GM23338 (cell line): ENCODE measurements around the gene DBF4B. TPM values are rescaled to one million over a fixed set of nuclear protein-coding genes. Genes with fewer than 3 reads are reported as not detected.
A peak's percentile ranks its signal among the peaks of the same experiment; 100 is the strongest.

ENCODE experiments used
- ATAC-seq: fragments of 200-7000 bp; cut with Tn5 transposase; 3 replicates; pipeline ENCODE4 v1.9.1; 2020
- DNase-seq: peaks from one replicate; pipeline ENCODE4 v3.0.0-alpha.2; 2015; ENCODE audit warnings: low spot score
- H2AFZ ChIP-seq: fragments of 200-600 bp; sonication (generic); 2 replicates; pipeline ENCODE4 v1.8.0; 2016; ENCODE audit warnings: antibody characterized with exemption, mild to moderate bottlenecking, moderate library complexity
- H3F3A ChIP-seq: fragments of 200-600 bp; sonication (generic); replicated peaks from 2 replicates; pipeline ENCODE4 v1.8.0; 2017; ENCODE audit warnings: antibody characterized with exemption, mixed run types, low read depth
- H3K27ac ChIP-seq: fragments of 200-600 bp; sonication (generic); 2 replicates; pipeline ENCODE4 v1.6.1; 2016; ENCODE audit warnings: low read depth
- H3K27me3 ChIP-seq: fragments of 200-600 bp; sonication (generic); 2 replicates; pipeline ENCODE4 v1.8.0; 2016; ENCODE audit warnings: mild to moderate bottlenecking, mixed run types, moderate library complexity; ENCODE audit not compliant: insufficient read depth
- H3K36me3 ChIP-seq: fragments of 200-600 bp; sonication (generic); 2 replicates; pipeline ENCODE4 v1.8.0; 2016; ENCODE audit warnings: mild to moderate bottlenecking; ENCODE audit not compliant: insufficient read depth
- H3K4me1 ChIP-seq: fragments of 200-600 bp; sonication (generic); 2 replicates; pipeline ENCODE4 v1.8.0; 2016; ENCODE audit warnings: mild to moderate bottlenecking, moderate library complexity; ENCODE audit not compliant: insufficient read depth
- H3K4me2 ChIP-seq: fragments of 200-600 bp; sonication (generic); 2 replicates; pipeline ENCODE4 v1.7.1; 2017; ENCODE audit warnings: mixed run types
- H3K4me3 ChIP-seq: fragments of 200-600 bp; sonication (generic); 2 replicates; pipeline ENCODE4 v1.6.1; 2016; ENCODE audit warnings: mixed run types
- H3K79me2 ChIP-seq: fragments of 200-600 bp; sonication (generic); replicated peaks from 2 replicates; pipeline ENCODE4 v1.8.0; 2017; ENCODE audit warnings: mild to moderate bottlenecking; ENCODE audit not compliant: insufficient read depth
- H3K9me2 ChIP-seq: fragments of 200-600 bp; sonication (generic); 2 replicates; pipeline ENCODE4 v1.8.0; 2017; ENCODE audit not compliant: insufficient read depth
- H4K20me1 ChIP-seq: fragments of 200-600 bp; sonication (generic); replicated peaks from 2 replicates; pipeline ENCODE4 v1.8.0; 2017; ENCODE audit warnings: mild to moderate bottlenecking; ENCODE audit not compliant: insufficient read depth
- H3K27ac Mint-ChIP-seq: 2 replicates; pipeline ENCODE4 v1.8.0; 2020; ENCODE audit warnings: inconsistent platforms, mild to moderate bottlenecking, moderate library complexity, mixed read lengths
- H3K27me3 Mint-ChIP-seq: 3 replicates; pipeline ENCODE4 v1.8.0; 2022; ENCODE audit warnings: low read depth, mild to moderate bottlenecking, moderate library complexity, mixed read lengths, inconsistent platforms; ENCODE audit not compliant: insufficient read depth, poor library complexity
- H3K36me3 Mint-ChIP-seq: 3 replicates; pipeline ENCODE4 v1.8.0; 2021; ENCODE audit warnings: low read depth, mild to moderate bottlenecking, inconsistent platforms, moderate library complexity, mixed read lengths
- H3K4me1 Mint-ChIP-seq: 3 replicates; pipeline ENCODE4 v1.8.0; 2020; ENCODE audit warnings: mild to moderate bottlenecking, inconsistent platforms, mixed read lengths
- H3K4me3 Mint-ChIP-seq: 3 replicates; pipeline ENCODE4 v1.8.0; 2021; ENCODE audit warnings: moderate library complexity, mild to moderate bottlenecking, inconsistent platforms, mixed read lengths
- H3K9me3 Mint-ChIP-seq: 3 replicates; pipeline ENCODE4 v1.8.0; 2020; ENCODE audit warnings: moderate library complexity, mild to moderate bottlenecking, inconsistent platforms, mixed read lengths
- CREB1 ChIP-seq: fragments of 250-450 bp; sonication (Bioruptor Pico); IDR thresholded peaks from 2 replicates; pipeline ENCODE4 v1.5.0; 2020; ENCODE audit warnings: low read depth, mild to moderate bottlenecking, moderate library complexity
- EZH2 ChIP-seq: fragments of 200-600 bp; sonication (generic); IDR thresholded peaks from one replicate; pipeline ENCODE4 v1.8.0; 2017; ENCODE audit warnings: antibody characterized with exemption, mild to moderate bottlenecking, low read depth; ENCODE audit not compliant: unreplicated experiment
- JUNB ChIP-seq: IDR thresholded peaks from one replicate; pipeline ENCODE4 v1.6.1; 2016; ENCODE audit warnings: antibody characterized with exemption; ENCODE audit not compliant: unreplicated experiment
- NANOG ChIP-seq: IDR thresholded peaks from 2 replicates; pipeline ENCODE4 v1.6.1; 2016; ENCODE audit warnings: antibody characterized with exemption, borderline replicate concordance
- POLR2AphosphoS5 ChIP-seq: IDR thresholded peaks from 2 replicates; pipeline ENCODE4 v1.6.1; 2016; ENCODE audit warnings: antibody characterized with exemption, low read depth
- STAT1 ChIP-seq: IDR thresholded peaks from one replicate; pipeline ENCODE4 v1.6.1; 2016; ENCODE audit warnings: antibody characterized with exemption; ENCODE audit not compliant: unreplicated experiment
- long read RNA-seq: library from polyadenylated mRNA; unstranded; transcript quantifications from one replicate; pipeline ENCODE4 v2.0.0, GENCODE V29; 2020; ENCODE audit not compliant: unreplicated experiment
- polyA plus RNA-seq: library from polyadenylated mRNA; unstranded; fragments of >200 nt; fragmentation: Nextera tagmentation; extraction: Ambion mirVana; gene quantifications from 2 replicates; pipeline ENCODE4 v1.2.1, GENCODE V29; 2016
- total RNA-seq: library from RNA; depleted of rRNA; stranded (reverse); fragments of >200 nt; shearing (Covaris generic); gene quantifications from 2 replicates; pipeline ENCODE4 v1.2.3, GENCODE V29; 2014; rRNA removed
- TF ChIP-seq, protein P1 (sequence below), 2 experiments: fragments of 200-600 bp in 1 of 2; sonication (generic) in 1 of 2; conservative IDR thresholded peaks; 2 replicates each; pipeline versions ENCODE4 v1.5.1 to v1.6.1; 2016 to 2017; ENCODE audit warnings: antibody characterized with exemption in 2 of 2, low read depth in 2 of 2, mild to moderate bottlenecking in 2 of 2, moderate library complexity in 1 of 2
- TF ChIP-seq, protein P2 (sequence below): IDR thresholded peaks from one replicate; pipeline ENCODE4 v1.6.1; 2018; ENCODE audit warnings: antibody characterized with exemption; ENCODE audit not compliant: unreplicated experiment
- TF ChIP-seq, protein P3 (sequence below): fragments of 250-450 bp; sonication (Bioruptor Pico); IDR thresholded peaks from 2 replicates; pipeline ENCODE4 v1.5.0; 2020; ENCODE audit warnings: mild to moderate bottlenecking, moderate library complexity

Gene DBF4B, protein sequence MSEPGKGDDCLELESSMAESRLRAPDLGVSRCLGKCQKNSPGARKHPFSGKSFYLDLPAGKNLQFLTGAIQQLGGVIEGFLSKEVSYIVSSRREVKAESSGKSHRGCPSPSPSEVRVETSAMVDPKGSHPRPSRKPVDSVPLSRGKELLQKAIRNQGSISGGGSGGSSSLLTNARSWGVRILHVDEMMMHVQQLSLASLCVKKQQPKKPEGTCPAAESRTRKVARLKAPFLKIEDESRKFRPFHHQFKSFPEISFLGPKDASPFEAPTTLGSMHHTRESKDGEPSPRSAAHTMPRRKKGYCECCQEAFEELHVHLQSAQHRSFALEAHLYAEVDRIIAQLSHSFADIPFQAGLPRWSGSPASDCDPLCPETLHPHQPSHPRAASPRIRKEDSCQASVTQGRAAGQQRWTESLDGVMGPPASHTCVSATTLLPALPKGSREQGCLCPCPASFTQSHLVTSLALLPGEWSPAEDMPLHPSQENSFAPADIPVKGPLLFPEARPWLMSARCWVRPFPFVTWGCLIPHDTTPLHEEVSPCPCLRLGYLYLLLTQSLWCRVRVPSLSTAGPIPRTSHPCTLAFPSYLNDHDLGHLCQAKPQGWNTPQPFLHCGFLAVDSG
- total RNA-seq (13.0 and 16.4 TPM in 2 replicates), polyA plus RNA-seq (9.4 and 9.9 TPM in 2 replicates)
- long read RNA-seq, partial matches to known transcripts = 1 of 8 reads
- long read RNA-seq, other reads (novel, unspliced or antisense) = 5 of 8 reads

DNA sequence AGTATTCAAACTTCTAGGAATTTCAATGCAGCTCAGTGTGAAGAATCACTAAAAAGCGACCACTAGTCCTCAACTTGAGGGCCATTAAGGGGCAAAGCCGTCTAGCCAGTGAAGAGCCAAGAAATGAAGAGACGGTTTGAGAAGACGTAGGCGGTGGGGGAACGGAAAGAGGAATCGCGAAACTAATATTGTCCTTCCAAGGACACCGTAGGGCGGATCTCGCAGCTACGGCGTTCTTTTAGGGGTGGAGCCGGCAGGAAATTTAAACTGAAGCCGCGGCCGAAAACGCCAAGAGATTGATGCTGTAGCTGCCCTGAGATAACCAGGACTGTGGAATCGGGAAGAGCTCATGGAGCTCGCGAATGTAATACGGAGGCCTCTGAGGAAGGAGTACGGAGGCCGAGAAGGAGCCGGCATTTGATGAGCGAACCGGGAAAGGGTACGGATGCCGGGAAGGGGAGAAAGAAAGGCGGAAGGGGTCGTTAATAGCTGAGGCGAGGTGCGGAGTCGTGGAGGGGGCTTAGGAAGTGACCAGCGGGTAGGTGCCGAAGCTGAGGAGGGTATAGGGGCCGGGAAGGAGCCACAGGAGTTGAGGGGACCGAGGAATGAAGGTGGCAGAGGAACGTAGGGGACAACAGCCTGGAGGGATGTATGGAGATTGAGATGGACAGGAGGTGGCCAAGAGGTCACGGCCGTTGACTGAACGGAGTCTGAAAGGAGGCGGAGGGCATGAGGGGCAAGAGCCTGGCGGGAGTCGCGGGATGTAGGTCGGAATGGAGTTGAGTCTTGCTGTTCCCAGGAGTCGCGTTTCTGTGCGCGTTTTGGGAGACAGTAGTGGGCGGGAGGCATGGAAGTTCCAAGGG, at the start of gene DBF4B:
TSS of gene DBF4B (plus strand) at position 265 of the 863 bp plus-strand sequence. CDS start at position 421, 156 bp downstream.
- H3K27me3 ChIP-seq = no peaks in the 10 kb centered on the region
- no peak for TF ChIP-seq NANOG
- TF ChIP-seq, protein P1, sequence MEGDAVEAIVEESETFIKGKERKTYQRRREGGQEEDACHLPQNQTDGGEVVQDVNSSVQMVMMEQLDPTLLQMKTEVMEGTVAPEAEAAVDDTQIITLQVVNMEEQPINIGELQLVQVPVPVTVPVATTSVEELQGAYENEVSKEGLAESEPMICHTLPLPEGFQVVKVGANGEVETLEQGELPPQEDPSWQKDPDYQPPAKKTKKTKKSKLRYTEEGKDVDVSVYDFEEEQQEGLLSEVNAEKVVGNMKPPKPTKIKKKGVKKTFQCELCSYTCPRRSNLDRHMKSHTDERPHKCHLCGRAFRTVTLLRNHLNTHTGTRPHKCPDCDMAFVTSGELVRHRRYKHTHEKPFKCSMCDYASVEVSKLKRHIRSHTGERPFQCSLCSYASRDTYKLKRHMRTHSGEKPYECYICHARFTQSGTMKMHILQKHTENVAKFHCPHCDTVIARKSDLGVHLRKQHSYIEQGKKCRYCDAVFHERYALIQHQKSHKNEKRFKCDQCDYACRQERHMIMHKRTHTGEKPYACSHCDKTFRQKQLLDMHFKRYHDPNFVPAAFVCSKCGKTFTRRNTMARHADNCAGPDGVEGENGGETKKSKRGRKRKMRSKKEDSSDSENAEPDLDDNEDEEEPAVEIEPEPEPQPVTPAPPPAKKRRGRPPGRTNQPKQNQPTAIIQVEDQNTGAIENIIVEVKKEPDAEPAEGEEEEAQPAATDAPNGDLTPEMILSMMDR (conservative IDR thresholded peaks at IDR 0.05; ENCODE audit: low read depth in 2 of 2) = no peak
- no peak for TF ChIP-seq JUNB
- no peak for TF ChIP-seq EZH2
- no peak for TF ChIP-seq STAT1
- TF ChIP-seq, protein P2, sequence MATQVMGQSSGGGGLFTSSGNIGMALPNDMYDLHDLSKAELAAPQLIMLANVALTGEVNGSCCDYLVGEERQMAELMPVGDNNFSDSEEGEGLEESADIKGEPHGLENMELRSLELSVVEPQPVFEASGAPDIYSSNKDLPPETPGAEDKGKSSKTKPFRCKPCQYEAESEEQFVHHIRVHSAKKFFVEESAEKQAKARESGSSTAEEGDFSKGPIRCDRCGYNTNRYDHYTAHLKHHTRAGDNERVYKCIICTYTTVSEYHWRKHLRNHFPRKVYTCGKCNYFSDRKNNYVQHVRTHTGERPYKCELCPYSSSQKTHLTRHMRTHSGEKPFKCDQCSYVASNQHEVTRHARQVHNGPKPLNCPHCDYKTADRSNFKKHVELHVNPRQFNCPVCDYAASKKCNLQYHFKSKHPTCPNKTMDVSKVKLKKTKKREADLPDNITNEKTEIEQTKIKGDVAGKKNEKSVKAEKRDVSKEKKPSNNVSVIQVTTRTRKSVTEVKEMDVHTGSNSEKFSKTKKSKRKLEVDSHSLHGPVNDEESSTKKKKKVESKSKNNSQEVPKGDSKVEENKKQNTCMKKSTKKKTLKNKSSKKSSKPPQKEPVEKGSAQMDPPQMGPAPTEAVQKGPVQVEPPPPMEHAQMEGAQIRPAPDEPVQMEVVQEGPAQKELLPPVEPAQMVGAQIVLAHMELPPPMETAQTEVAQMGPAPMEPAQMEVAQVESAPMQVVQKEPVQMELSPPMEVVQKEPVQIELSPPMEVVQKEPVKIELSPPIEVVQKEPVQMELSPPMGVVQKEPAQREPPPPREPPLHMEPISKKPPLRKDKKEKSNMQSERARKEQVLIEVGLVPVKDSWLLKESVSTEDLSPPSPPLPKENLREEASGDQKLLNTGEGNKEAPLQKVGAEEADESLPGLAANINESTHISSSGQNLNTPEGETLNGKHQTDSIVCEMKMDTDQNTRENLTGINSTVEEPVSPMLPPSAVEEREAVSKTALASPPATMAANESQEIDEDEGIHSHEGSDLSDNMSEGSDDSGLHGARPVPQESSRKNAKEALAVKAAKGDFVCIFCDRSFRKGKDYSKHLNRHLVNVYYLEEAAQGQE = no peak
- TF ChIP-seq CREB1 (CRISPR knock-in tag) = peak; percentile 66
- peak; percentile 81 for TF ChIP-seq POLR2AphosphoS5
- TF ChIP-seq, protein P3, sequence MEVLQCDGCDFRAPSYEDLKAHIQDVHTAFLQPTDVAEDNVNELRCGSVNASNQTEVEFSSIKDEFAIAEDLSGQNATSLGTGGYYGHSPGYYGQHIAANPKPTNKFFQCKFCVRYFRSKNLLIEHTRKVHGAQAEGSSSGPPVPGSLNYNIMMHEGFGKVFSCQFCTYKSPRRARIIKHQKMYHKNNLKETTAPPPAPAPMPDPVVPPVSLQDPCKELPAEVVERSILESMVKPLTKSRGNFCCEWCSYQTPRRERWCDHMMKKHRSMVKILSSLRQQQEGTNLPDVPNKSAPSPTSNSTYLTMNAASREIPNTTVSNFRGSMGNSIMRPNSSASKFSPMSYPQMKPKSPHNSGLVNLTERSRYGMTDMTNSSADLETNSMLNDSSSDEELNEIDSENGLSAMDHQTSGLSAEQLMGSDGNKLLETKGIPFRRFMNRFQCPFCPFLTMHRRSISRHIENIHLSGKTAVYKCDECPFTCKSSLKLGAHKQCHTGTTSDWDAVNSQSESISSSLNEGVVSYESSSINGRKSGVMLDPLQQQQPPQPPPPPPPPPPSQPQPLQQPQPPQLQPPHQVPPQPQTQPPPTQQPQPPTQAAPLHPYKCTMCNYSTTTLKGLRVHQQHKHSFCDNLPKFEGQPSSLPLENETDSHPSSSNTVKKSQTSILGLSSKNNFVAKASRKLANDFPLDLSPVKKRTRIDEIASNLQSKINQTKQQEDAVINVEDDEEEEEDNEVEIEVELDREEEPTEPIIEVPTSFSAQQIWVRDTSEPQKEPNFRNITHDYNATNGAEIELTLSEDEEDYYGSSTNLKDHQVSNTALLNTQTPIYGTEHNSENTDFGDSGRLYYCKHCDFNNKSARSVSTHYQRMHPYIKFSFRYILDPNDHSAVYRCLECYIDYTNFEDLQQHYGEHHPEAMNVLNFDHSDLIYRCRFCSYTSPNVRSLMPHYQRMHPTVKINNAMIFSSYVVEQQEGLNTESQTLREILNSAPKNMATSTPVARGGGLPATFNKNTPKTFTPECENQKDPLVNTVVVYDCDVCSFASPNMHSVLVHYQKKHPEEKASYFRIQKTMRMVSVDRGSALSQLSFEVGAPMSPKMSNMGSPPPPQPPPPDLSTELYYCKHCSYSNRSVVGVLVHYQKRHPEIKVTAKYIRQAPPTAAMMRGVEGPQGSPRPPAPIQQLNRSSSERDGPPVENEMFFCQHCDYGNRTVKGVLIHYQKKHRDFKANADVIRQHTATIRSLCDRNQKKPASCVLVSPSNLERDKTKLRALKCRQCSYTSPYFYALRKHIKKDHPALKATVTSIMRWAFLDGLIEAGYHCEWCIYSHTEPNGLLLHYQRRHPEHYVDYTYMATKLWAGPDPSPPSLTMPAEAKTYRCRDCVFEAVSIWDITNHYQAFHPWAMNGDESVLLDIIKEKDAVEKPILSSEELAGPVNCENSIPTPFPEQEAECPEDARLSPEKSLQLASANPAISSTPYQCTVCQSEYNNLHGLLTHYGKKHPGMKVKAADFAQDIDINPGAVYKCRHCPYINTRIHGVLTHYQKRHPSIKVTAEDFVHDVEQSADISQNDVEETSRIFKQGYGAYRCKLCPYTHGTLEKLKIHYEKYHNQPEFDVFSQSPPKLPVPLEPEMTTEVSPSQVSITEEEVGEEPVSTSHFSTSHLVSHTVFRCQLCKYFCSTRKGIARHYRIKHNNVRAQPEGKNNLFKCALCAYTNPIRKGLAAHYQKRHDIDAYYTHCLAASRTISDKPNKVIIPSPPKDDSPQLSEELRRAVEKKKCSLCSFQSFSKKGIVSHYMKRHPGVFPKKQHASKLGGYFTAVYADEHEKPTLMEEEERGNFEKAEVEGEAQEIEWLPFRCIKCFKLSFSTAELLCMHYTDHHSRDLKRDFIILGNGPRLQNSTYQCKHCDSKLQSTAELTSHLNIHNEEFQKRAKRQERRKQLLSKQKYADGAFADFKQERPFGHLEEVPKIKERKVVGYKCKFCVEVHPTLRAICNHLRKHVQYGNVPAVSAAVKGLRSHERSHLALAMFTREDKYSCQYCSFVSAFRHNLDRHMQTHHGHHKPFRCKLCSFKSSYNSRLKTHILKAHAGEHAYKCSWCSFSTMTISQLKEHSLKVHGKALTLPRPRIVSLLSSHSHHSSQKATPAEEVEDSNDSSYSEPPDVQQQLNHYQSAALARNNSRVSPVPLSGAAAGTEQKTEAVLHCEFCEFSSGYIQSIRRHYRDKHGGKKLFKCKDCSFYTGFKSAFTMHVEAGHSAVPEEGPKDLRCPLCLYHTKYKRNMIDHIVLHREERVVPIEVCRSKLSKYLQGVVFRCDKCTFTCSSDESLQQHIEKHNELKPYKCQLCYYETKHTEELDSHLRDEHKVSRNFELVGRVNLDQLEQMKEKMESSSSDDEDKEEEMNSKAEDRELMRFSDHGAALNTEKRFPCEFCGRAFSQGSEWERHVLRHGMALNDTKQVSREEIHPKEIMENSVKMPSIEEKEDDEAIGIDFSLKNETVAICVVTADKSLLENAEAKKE (CRISPR knock-in tag) = no peak
- Mint-ChIP-seq H3K27ac (no peak within 1 kb of the TSS), H3K9me3 (no peaks in the 10 kb centered on the region), H3K4me3 (no peak within 1 kb of the TSS), H3K4me1 (peaks cover 5% of the 10 kb centered on the region), H3K27me3 (peaks cover 1% of the 10 kb centered on the region), H3K36me3 (peaks cover 6% of the 10 kb centered on the region)
- H2AFZ ChIP-seq = peak within 1 kb of the TSS; percentile 90
- no peaks in the 10 kb centered on the region for H3F3A ChIP-seq
- no peaks in the 10 kb centered on the region for H3K9me2 ChIP-seq
- ATAC-seq (peak; percentile 82), DNase-seq (peak; percentile 96)
- H3K4me2 ChIP-seq = peak within 1 kb of the TSS; percentile 72
- H3K79me2 ChIP-seq = peaks cover 17% of the 10 kb centered on the region
- no peaks in the 10 kb centered on the region; the same call in none of the 2 replicates for H4K20me1 ChIP-seq
- H3K27ac ChIP-seq = peak within 1 kb of the TSS; percentile 61
- H3K36me3 ChIP-seq = no peaks in the 10 kb centered on the region; the same call in none of the 2 replicates
- H3K4me3 ChIP-seq = peak within 1 kb of the TSS; percentile 72
- H3K4me1 ChIP-seq = peaks cover 8% of the 10 kb centered on the region
